HL-60/S4 (cell line): ENCODE measurements around the gene FOXD4L3.
"Not testable (repeated sequence)": the region's sequence is repeated elsewhere in the genome, so short reads cannot be mapped to it uniquely, and the experiment has no call there.

Source experiments
- in situ Hi-C: fragments of 300-500 bp; cut with MboI; formaldehyde crosslinking; loops from 2 replicates; pipeline ENCODE4 v1.14.3; 2022; ENCODE audit warnings: low sequenced_read_pairs

The FOXD4L3 gene

DNA sequence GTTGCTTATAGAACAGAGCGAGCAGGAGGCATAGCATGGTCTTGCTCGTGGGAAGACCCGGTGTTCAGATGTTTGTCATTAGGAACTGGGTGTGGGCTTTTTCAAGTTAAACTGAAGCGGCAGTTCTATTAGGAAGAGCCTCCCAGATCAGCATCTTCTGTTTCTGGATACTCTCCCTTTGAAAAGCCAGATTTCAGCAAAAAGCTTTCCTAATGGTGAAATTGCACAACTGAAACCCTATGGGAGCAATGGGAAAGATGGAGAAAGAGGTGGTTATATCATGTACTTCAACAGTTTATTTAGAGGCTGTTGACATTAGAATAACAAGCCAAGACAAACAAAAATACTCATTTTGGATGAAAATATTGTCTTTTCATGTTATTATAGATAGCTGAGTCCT is 41.3 kb downstream of the FOXD4L3 start:
- in situ Hi-C loops: not testable (repeated sequence)

- in situ Hi-C loops: not testable (repeated sequence)
These were observed 49.0 kb downstream of the FOXD4L3 start for GRCh38 chr9:68351689-68352088.
